Upper lobe of left lung (tissue), 6 donors: ENCODE results near the gene FDX2. TPM values are rescaled to one million over a fixed set of nuclear protein-coding genes. Genes with fewer than 3 reads are reported as not detected.

ENCODE experiments used
- ATAC-seq, 2 donors: fragments of 200-7000 bp; cut with Tn5 transposase; one replicate each; pipeline ENCODE4 v1.9.1; 2022; ENCODE audit warnings: mild to moderate bottlenecking in 2 of 2, moderate library complexity in 2 of 2; ENCODE audit not compliant: low FRiP score in 2 of 2
- DNase-seq, 2 donors: peaks; one replicate each; pipeline ENCODE4 v3.0.0-alpha.2; 2019 to 2020
- H3K27ac ChIP-seq, 4 donors: fragments of 200-600 bp; sonication (generic); one replicate each; pipeline ENCODE4 v1.5.1; 2016 to 2019
- H3K27me3 ChIP-seq, 4 donors: fragments of 200-600 bp; sonication (generic); one replicate each; pipeline ENCODE4 v1.5.1; 2017 to 2019
- H3K36me3 ChIP-seq, 4 donors: fragments of 200-600 bp; sonication (generic); one replicate each; pipeline ENCODE4 v1.5.1; 2016 to 2019
- H3K4me1 ChIP-seq, 4 donors: fragments of 200-600 bp; sonication (generic); one replicate each; pipeline ENCODE4 v1.5.1; 2018 to 2019
- H3K4me3 ChIP-seq, 4 donors: fragments of 200-600 bp; sonication (generic); one replicate each; pipeline ENCODE4 v1.5.1; 2017 to 2019; ENCODE audit warnings: mild to moderate bottlenecking in 2 of 4, moderate library complexity in 1 of 4
- H3K9me3 ChIP-seq, 4 donors: fragments of 200-600 bp; sonication (generic); one replicate each; pipeline ENCODE4 v1.5.1; 2018 to 2019
- CTCF ChIP-seq, 6 experiments: fragments of 450-650 bp in 4 of 6; fragments of 200-600 bp in 2 of 6; sonication (generic) in 2 of 6; IDR thresholded peaks; one replicate each; pipeline ENCODE4 v1.5.1; 2016 to 2019; ENCODE audit warnings: antibody characterized with exemption in 6 of 6
- EP300 ChIP-seq, 4 donors: sonication (generic); formaldehyde crosslinking; IDR thresholded peaks; one replicate each; pipeline ENCODE4 v1.5.1; 2017; ENCODE audit warnings: antibody characterized with exemption in 4 of 4, control low read depth in 2 of 4
- POLR2A ChIP-seq, 4 donors: fragments of 450-650 bp; IDR thresholded peaks; one replicate each; pipeline ENCODE4 v1.5.1; 2016 to 2017; ENCODE audit warnings: antibody characterized with exemption in 4 of 4, mild to moderate bottlenecking in 2 of 4
- POLR2AphosphoS5 ChIP-seq, 2 donors: sonication (generic); formaldehyde crosslinking; IDR thresholded peaks; one replicate each; pipeline ENCODE4 v1.5.1; 2017; ENCODE audit warnings: antibody characterized with exemption in 2 of 2
- WGBS, 2 donors: methylation state at CpG; one replicate each; pipeline ENCODE4 v1.1.5; 2017 to 2018; 5-methylcytosine and 5-hydroxymethylcytosine counted together
- total RNA-seq, 6 donors: library from RNA; depleted of rRNA in 4 of 6; stranded (reverse); fragments of >200 nt in 4 of 6; gene quantifications; one replicate each; pipeline versions ENCODE4 v1.1.0 to v1.2.1, GENCODE V29; 2016 to 2021
- donor health status: DM: no; HTN: no; CAD: no; lungs with moderate emphysema.
- donor health status: DM: no; HTN: yes; CAD: no; lungs with severe emphysema.

Gene FDX2
- total RNA-seq = 10 to 100 TPM; 16.6 to 27.5 (median 26.0) TPM

- peak within 1 kb of the TSS in 3 of 4 donors; percentile 20 to 78 (median 50) for H3K27ac ChIP-seq
- H3K4me3 ChIP-seq = peak within 1 kb of the TSS; percentile 74 to 90 (median 86)
- no peaks in the 10 kb centered on the region for H3K27me3 ChIP-seq
- peaks cover 11 to 50% (median 38%) of the 10 kb centered on the region in 4 donors for H3K36me3 ChIP-seq
- ATAC-seq (peak; percentile 72 to 95), DNase-seq (peak; percentile 82 to 97)
- WGBS, 2 donors = 2% methylated on average over 20 to 29 of the region's 55 CpGs
- TF ChIP-seq CTCF (IDR thresholded peaks at IDR 0.05) = no peak
- peak; percentile 52 to 53 for TF ChIP-seq POLR2AphosphoS5 (IDR thresholded peaks at IDR 0.05)
- TF ChIP-seq POLR2A (IDR thresholded peaks at IDR 0.05) = peak in 1 of 4 donors; percentile 43
- H3K4me1 ChIP-seq = peaks cover 9 to 20% (median 16%) of the 10 kb centered on the region in 4 donors
- H3K9me3 ChIP-seq = no peaks in the 10 kb centered on the region
Observed at GRCh38 chr19:10315335-10316214, at the start of gene FDX2. FDX2 (minus strand) TSS chr19:10316015; CDS start chr19:10315996, 19 bp downstream.

- H3K4me1 ChIP-seq = no peaks in the 10 kb centered on the region
- no peak overlapping the region for H3K4me3 ChIP-seq
- ATAC-seq (no peak), DNase-seq (peak in 1 of 2 donors; percentile 73)
- H3K27ac ChIP-seq = no peak overlapping the region
- H3K9me3 ChIP-seq = no peaks in the 10 kb centered on the region
- peaks cover 33 to 98% (median 90%) of the 10 kb centered on the region in 4 donors for H3K36me3 ChIP-seq
- WGBS, 2 donors = 96 to 97% methylated on average over 15 to 21 of the region's 23 CpGs
- TF ChIP-seq POLR2AphosphoS5 (IDR thresholded peaks at IDR 0.05) = no peak
- no peak for TF ChIP-seq CTCF (IDR thresholded peaks at IDR 0.05)
- TF ChIP-seq EP300 (IDR thresholded peaks at IDR 0.05) = no peak
- TF ChIP-seq POLR2A (IDR thresholded peaks at IDR 0.05) = no peak
- no peaks in the 10 kb centered on the region for H3K27me3 ChIP-seq
Observed at GRCh38 chr19:10365518-10365917, 49.7 kb upstream of the FDX2 start.

GRCh38 chr19:10364644-10365043 lies 48.8 kb upstream of the FDX2 start:
- Histone ChIP-seq H3K36me3 (peaks cover 33 to 98% (median 89%) of the 10 kb centered on the region in 4 donors), H3K27me3 (no peaks in the 10 kb centered on the region), H3K9me3 (no peaks in the 10 kb centered on the region), H3K27ac (no peak overlapping the region), H3K4me1 (no peaks in the 10 kb centered on the region), H3K4me3 (no peak overlapping the region)
- DNase-seq = peak in 1 of 2 donors; percentile 72
- ATAC-seq = no peak
- WGBS, 2 donors = 66 to 89% methylated on average over 5 to 16 of the region's 19 CpGs
- TF ChIP-seq EP300 (IDR thresholded peaks at IDR 0.05) = no peak

- H3K27ac ChIP-seq = no peak overlapping the region
- no peak for ATAC-seq
- no peaks in the 10 kb centered on the region for H3K4me1 ChIP-seq
- H3K9me3 ChIP-seq = no peaks in the 10 kb centered on the region
- 89 to 100% methylated on average over 6 to 12 of the region's 12 CpGs for WGBS, 2 donors
- no peak for TF ChIP-seq EP300 (IDR thresholded peaks at IDR 0.05)
- TF ChIP-seq CTCF (IDR thresholded peaks at IDR 0.05) = no peak
- no peak for TF ChIP-seq POLR2AphosphoS5 (IDR thresholded peaks at IDR 0.05)
- peaks cover 37 to 98% (median 91%) of the 10 kb centered on the region in 4 donors for H3K36me3 ChIP-seq
- DNase-seq = no peak
- no peak overlapping the region for H3K4me3 ChIP-seq
- H3K27me3 ChIP-seq = no peaks in the 10 kb centered on the region
Observed at GRCh38 chr19:10363789-10364281, 48.0 kb upstream of the FDX2 start.

GRCh38 chr19:10362259-10362658 lies 46.4 kb upstream of the FDX2 start:
- Histone ChIP-seq H3K27ac (no peak overlapping the region), H3K36me3 (peaks cover 34 to 99% (median 89%) of the 10 kb centered on the region in 4 donors), H3K9me3 (no peaks in the 10 kb centered on the region), H3K27me3 (no peaks in the 10 kb centered on the region), H3K4me3 (no peak overlapping the region), H3K4me1 (no peaks in the 10 kb centered on the region)
- 97% methylated on average over 18 of the region's 18 CpGs; no CpG with 5 or more reads in 1 of the 2 donors for WGBS, 2 donors
- TF ChIP-seq POLR2A (IDR thresholded peaks at IDR 0.05) (no peak), EP300 (IDR thresholded peaks at IDR 0.05) (no peak), CTCF (IDR thresholded peaks at IDR 0.05) (no peak), POLR2AphosphoS5 (IDR thresholded peaks at IDR 0.05) (no peak)
- DNase-seq = peak in 1 of 2 donors; percentile 62
- no peak for ATAC-seq
